ENCODE data around the gene UROC1.

The UROC1 gene

DNA sequence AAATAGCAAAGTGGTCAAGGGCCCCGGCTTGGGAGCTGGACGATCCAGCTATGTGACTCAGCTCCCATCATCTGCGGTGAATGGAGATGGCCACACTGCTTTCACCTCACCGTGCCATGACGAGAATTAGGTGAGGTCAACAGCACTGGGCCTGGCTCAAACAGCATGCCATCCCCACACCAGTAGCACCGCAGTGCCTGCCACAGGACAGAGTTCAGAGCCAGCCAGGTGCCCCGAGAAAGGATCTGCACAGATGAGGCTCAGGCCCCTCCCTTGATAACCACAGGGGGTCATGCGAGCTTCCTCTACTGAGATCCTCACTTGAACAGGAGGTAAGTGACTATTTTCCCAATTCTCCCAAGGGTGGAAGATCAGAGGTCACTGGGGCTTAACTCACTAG, 71.3 kb downstream of the UROC1 start:
- DNase-seq (ENCODE audit: low read depth in 2 of 2, low spot score in 1 of 2) = no peak

DNA sequence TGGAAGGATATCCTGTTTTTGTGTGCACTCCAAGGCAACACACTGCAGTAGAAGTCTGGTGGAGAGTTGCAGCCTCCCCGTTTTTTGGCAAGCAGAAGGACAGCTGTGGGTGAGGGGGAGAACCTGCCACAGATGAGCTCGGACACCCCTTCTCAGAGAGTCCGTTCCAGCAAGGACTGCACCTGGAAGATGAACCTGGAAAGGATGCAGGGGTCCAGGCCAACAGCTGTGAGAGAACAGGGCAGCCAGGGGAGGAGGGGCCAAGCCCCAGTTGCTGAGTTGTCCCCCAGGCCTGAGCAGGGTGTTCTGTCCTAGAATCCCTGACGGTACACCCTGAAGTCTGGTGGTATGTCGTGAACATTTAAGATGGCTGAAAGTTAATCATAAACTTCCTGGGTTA, 72.1 kb downstream of the UROC1 start:
- DNase-seq (ENCODE audit: low read depth in 2 of 2, low spot score in 1 of 2) = no peak

DNA sequence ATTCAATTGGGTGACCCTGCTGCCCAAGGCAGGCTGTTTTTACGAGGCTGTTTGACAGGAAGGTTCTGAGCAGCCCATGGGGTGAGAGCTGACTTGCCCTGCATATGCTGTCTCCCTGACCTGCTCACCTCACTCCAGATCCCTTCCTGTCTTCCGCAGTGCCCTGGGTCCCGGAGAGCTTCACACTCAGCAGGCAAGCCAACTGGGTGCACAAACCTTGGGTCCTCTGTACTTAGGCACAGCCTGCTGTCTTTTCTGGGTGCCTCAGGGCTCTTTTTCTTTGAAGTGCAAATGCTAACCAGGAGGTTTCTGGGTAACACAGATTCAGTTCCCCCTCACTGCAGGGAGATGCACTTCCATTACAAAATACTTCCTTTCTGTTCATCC, 74.7 kb downstream of the UROC1 start:
- no peak for DNase-seq (ENCODE audit: low read depth in 2 of 2, low spot score in 1 of 2)

DNA sequence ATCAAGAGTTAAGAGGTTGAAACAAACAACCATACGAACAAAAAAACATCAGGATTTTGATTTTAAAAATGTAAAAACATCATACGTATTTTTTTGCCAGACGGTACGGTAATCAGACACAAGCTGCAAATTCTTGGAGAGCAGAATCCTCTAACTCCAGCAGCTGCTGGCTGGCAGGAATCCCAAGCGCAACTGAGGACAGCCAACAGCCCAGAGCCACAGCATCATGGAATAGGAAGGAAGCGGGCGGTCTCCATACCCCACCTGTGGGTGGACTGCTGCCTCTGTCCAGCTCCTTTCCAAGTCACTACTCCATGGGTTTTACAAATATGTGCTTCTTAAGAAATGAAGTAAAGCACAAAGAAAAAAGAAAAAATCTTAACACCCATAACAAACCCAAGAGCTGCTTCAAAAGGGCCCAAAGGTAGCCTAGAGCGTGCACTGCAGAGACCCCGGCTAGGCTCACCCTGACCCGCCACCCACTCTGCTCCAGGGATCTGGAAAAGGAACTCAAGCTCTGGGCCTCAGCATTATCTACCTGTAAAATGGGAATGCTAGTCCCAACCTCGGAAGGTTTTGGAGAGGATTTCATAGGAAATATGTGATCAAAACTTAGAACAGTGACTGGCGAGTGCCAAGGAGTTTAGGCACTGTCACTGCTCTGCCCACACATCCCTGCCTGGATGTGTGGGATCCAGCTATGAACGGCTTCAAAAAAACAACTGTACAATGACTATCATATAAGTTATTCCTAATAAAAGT, 75.3 kb downstream of the UROC1 start:
- no peak for DNase-seq (ENCODE audit: low read depth in 2 of 2, low spot score in 1 of 2)

DNA sequence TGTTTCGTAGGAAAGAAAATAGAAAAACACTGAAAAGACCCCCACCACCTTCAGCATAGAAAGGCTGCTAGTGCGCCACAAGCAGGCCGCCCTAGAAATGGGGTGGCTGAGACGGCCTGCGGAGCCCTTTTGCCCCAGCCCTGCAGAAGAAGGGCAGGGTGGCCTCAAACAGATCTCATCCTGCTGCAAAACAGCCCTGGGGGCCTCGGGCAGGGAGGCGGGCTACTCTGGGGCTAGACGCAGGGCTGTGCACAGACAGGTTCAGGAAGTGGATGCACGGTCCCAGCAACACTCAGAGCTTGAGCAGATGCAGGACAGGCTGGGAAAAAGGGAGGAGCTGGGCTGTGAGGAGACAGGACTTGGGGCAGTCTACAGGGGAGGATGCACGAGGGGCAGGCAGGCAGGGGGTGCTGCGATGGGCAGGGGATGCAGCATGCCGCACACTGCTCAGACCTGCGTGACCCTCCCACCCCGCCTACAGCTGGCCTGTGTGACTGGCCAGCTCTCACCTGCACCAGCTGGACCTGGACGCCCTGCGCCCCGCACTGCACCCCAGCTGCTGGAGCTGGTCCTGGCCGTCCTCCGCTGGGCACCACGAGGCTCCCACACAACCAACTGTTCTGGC, 76.2 kb downstream of the UROC1 start:
- no peak for DNase-seq (ENCODE audit: low read depth in 2 of 2, low spot score in 1 of 2)

DNA sequence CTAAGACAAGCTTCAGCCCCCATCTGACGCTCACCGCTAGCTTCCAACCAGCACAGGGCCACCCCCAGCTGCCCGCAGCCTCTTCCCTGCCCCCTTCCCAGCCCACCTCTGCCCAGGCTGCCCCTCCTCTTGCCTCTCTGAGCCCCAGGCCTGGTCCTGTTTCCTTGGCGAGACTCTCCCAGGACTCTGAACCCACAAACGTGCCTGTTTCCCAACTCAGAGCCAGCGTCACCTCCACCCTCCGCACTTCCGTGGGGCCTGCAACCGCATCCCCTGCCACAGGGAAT, 76.9 kb downstream of the UROC1 start:
- DNase-seq (ENCODE audit: low read depth in 2 of 2, low spot score in 1 of 2) = no peak

DNA sequence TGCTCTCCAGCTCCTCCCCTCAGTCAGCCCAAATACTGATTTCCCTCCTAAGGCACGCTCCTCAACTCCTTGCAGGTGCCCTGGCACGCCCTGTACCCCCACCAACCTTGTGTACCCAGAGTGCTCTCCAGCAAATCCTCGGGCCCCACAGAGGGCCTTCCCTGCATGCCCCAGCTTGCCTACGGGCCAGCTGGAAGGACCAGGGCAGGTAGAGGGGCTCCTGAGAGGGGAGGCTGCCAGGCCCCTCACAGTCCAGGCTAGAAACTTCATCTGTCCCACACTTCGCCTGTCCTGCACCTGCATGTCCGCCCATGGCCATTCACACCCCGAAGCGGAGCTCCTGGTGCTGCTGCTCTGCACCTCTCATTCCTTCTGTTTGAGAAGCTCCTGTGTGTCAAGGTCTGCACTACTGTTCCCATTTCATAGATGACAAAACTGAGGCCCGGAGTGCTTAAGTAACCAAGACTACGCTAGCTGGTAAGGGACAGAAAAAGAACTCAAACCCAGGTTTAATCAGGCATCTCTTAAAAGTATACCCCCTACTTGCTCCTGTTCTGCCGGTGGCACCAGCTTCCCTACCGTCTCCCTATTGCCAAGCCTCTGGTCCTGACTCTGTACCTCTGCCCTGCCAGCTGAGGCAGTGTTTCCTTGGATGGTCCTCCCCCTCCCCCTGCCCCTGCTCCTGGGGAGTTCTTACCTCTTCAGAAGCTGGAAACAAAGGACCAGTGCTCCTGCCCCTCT, 77.4 kb downstream of the UROC1 start:
- DNase-seq (ENCODE audit: low read depth in 2 of 2, low spot score in 1 of 2) = no peak

DNA sequence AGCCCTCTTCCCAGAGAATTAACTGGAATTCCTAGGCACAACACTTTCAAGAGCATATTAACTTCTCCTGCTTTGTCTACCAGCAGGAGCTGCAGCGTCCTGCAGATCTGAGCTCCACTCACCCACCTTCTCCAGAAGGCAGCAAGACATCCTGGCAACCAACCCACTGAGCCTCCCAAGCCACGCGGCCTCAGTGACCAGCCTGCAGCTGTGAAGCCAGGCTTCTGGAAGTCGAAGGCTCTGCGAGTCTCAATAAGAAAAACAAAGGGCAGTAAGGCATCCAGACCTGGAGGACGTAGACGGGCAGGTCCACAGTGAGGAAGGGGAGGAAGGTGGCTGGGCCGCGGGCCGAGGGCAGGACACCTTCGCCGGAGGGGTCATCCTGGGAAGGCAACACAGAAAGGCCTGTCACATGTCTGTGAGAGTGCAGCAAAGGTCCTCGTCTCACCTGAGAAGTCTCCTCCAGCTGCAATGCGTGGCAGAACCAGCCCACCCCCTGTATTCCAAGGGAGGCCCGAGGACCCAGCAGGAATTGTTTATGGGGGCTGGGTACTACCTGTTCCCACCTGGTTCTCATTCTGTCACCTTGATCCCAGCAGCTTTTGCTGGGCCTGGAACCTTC, 78.1 kb downstream of the UROC1 start:
- DNase-seq (ENCODE audit: low read depth in 2 of 2, low spot score in 1 of 2) = no peak

DNA sequence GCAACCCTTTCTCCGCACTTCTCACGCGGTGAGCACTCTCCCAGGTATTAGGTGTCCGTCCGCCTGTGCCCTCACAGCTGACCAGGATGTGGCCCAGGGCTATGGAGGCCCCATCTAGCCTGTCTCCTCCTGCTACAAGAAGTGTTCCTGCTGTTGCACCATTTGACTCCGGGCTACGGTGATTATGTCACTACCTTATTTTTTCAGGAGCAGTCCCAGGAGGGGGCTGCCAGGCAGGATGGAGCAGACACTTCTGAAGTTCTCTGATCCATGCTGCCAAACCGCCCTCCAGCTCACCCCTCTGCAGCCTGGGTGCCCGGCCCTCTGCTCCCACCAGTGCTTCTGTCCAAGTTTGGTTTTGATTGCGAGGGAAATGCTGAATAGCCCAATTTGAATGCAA, 78.8 kb downstream of the UROC1 start:
- DNase-seq (ENCODE audit: low read depth in 2 of 2, low spot score in 1 of 2) = no peak

DNA sequence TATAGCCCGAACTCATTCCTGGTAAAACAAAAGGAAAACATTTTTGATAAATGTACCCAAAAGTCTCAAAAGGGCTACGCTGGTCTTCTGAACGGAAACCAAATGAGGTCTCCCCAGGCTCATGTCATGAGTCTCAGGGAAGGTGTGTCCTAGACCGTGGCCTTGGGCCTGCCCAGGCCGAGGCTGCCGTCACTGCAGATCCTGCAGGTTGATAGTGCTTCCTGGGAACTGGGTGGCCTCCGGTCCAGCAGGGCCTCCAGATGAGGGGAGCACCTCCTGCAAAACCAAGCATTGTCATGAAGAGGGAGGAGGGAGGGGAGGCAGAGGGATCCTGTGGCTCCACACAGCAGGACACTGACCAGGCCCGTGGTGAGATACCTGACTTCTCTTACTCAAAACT, 79.4 kb downstream of the UROC1 start:
- no peak for DNase-seq (ENCODE audit: low read depth in 2 of 2, low spot score in 1 of 2)

DNA sequence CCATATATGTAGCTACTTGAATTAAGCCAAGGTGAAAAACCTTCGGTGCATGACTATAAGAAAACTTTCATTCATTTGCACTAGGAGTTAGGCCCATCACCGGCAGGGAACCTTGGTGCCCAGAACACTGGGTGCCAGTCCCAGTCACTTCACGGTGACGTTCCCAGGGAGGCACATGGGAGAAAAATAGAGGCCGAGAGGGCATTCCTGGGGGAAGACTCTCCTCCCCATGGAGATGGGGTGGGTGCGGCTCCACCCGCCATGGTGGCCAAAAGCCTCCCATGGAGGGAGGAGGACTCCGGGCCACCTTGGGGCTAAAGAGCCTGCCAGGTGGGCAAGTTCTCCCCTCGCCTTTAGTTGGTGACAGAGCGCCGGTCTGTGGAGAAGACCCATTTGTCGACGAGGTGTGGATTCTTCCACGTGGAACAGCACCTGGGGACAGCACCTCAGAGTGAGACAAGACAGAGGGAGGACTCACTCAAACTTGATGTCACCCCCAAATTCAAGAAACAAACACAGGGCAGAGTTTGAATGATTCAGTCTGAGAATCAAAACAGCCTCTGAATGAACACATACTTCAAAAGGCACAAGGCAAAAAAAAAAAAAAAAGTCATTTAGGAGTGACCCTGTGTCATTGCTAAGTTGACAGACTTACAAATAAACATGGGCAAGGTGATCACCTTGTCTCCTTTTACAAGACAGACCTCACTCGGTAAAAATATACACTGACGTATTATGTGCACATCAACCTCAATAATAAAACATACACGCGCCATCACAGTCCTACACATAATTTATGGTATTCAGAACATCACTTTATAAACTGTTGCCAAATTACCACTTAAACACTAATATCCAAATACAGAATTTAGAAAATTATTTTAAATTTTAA, 80.5 kb downstream of the UROC1 start:
- no peak for DNase-seq (ENCODE audit: low read depth in 2 of 2, low spot score in 1 of 2)

DNA sequence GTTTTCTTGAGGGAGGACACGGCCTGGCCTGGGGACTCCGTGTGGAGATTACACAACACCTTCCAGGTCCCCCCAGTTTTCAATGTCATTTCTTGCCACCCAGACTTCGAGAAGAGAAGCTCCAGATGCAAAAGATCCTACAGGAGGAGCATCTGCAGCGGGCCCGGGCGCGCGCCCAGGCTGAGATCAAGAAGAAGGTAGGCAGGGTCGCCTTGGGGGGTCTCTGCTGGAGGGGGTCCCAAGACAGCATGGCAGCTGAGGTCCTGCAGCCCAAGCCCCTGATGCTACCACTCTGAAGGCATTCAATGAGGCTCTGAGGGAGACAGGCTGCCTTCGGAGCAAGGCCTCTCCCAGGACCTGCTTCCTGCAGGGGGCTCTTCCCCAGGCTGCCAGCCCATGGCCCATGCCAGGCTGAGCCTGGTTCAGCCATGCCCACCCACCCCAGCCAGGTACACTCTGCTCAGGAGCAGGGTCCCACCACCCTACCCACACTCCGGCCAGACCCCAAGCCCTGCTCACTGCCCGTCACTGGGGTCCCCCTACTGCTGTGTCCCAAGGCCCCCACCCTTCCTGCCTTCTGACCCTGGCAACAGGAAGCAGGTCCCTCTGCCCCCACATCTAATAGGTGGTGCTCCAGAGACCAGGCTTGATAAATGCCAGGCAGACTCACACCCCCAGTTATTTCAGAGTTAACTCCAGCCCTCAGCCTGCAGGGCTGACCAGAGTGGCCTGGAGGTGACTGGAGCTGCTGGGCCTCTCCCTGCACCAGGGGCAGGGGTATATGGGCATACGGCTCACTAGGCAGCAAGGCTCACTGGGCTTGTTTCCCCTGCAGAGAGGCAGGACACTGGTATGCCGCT, 81.9 kb downstream of the UROC1 start:
- no peak for DNase-seq (ENCODE audit: low read depth in 2 of 2, low spot score in 1 of 2)

DNA sequence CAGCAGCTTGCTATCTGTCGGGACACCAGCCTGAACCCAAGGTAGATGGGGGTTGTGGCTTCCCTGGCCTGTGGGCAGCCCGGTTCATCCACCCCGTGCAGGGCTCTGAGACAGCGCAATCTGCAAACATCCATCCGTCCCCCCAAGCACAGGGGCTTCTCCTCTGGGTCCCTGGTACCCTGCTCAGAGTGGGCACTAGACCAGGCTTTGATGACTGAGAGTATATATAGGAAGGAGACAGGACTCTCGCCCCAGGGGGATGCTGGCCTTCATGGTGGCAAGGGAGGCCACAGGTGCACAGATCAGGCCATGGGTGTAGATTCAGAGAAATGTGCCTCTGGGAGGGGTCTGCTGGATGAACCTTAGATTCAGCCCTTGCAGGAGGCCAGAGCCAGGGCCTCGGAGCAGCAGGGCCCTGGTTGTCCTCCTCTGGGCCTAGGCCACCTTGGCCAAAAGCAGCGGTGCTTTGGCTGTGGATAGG, 82.6 kb downstream of the UROC1 start:
- DNase-seq (ENCODE audit: low read depth in 2 of 2, low spot score in 1 of 2) = no peak

DNA sequence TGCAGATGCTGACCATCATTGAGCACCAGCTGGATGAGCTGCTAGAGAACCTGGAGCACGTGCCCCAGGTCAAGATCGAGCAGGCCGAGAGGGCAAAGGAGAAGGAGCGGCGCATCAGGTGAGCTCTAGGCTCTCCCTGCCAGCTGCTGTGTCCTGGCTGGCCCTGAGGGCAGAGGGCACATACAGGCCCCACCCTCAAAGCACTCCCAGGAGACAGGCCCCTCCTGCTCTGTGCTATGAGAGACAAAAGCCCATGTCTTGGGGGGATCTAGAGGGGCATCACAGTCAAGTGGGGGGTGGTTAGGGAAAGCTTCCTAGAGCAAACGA, 83.3 kb downstream of the UROC1 start:
- DNase-seq (ENCODE audit: low read depth in 2 of 2, low spot score in 1 of 2) = no peak

DNA sequence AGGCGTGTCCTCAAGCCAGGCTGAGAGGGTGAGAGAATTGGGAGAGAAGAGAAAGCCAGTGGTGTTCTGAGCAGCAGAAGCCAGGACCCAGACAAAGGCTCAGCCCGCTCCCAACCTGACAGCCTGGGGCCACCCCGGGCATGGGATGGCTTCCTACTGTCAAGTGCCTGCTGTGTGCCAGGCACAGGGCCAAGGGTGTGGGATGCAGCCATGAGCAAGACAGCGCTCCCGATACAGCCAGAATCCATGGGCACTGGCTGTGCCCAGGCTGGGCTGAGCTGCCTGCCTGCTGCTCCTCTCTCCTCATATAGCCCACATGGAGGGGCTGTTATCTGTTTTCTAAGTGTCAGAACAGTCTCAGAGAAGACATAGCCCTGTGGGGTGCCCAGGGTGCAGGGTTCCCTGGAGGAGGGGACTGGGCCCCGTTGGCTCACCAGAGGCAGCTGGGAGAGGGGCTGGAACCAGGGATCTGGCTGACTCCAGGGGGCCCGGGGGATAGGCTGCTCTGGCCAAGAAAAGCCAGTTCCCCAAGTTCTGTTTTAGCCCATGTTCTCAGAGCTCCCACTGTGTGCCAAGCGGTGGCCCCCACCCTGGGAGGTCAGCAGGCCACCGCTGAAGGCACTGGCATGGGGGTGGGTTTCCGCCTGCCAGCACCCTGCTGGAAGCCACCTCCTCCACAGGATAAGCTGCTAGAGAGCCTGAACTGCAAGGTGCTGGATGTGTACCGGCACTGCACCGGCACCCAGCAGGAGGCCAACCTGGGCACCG, 83.9 kb downstream of the UROC1 start:
- DNase-seq (ENCODE audit: low read depth in 2 of 2, low spot score in 1 of 2) = no peak

DNA sequence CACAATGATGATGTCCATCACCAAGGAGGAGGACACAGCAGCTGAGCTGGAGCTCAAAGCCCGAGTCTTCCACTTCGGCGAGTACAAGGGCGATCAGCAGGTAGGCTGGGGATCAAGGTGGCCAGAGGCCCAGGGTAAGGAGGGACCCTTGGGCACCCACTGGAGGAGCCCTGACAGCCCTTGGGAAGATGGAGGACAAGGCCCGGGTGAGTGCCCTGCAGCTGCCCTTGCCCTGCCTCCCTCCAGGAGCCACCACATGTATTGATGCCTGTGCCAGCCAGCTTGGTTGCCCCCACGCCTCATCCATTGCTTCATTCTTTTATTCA, 84.5 kb downstream of the UROC1 start:
- no peak for DNase-seq (ENCODE audit: low read depth in 2 of 2, low spot score in 1 of 2)

DNA sequence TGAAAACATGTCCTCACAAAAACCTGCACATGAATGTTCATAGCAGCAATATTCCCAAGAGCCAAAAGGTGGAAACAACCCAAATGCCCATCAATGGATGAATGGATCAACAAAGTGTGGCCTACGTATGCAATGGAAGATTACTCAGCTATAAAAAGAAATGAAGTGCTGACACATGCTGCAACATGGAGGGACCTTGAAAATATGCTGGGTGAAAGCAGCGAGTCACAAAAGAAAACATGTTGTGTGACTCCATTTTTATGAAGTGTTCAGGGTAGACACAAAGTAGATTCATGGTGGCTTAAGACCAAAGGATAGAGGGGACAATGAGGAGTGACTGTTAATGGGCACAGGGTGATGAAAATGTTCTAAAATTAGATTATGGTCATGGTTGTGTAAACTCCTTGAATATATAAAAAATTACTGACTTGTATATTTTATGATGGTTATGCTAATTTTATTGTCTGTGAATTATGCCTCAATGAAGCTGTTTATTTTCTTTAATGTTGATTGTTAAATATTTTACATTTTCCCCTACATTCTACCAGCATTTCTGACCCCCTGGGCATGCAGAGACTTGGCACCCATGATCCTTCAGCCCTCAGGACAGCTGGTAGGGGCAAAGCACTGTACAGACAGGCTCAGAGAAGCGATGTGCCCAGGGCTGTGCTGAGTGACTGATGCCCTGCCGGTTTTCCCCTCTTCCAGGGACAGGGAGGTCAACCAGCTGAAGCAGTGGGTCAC, 85.0 kb downstream of the UROC1 start:
- no peak for DNase-seq (ENCODE audit: low read depth in 2 of 2, low spot score in 1 of 2)

Measured in stimulated activated CD8-positive, alpha-beta memory T cell treated with anti-CD3 and anti-CD28 coated beads, Interleukin-4, amount 100 ng/mL, for 1 hour (primary cell).